Raji (cell line): ENCODE measurements around the gene FKBP8.

ENCODE experiments used
- POLR2A ChIP-seq: IDR thresholded peaks from 2 replicates; pipeline ENCODE4 v1.6.1; 2011; ENCODE audit warnings: low read depth, low read length, control low read depth; ENCODE audit not compliant: insufficient read depth

The FKBP8 gene

GRCh38 chr19:18514800-18515682 lies 28.3 kb downstream of the FKBP8 start:
- no peak for TF ChIP-seq POLR2A

- no peak for TF ChIP-seq POLR2A
These were observed 29.5 kb downstream of the FKBP8 start for GRCh38 chr19:18513868-18514267.

GRCh38 chr19:18510216-18510615 lies 33.2 kb downstream of the FKBP8 start:
- no peak for TF ChIP-seq POLR2A

GRCh38 chr19:18508585-18508984 lies 34.8 kb downstream of the FKBP8 start:
- no peak for TF ChIP-seq POLR2A

DNA sequence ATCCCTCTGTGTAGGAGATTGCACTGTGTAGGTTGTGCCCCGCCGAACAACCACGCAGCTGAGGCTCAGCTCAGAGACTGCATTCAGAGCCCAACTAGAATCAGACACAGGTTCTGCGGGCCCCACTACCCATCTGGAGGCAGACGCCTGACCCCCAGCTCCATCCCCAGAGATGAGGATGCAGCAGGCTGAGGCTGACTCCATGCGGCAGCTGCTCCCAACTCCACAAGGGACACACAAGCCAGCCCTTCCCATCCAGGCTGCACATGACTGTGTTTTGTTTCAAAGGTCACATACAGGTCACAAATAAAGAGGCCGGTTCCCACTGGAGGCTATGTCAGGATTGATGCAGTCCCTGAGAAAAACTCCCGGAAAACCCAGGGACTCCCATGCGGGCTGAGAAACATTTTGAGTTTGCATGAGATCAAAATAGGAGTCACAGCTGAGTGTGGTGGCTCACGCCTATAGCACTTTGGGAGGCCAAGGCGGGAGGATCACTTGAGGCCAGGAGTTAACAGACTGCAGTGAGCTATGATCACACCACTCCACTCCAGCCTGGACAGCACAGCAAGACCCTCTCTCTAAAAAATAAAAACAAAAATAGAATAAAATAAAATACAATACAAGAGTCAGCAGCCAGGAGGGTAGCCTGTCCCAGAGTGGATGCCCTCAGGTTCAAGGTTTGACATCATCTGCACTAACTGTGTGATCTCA lies 35.5 kb downstream of the FKBP8 start:
- TF ChIP-seq POLR2A = no peak

DNA sequence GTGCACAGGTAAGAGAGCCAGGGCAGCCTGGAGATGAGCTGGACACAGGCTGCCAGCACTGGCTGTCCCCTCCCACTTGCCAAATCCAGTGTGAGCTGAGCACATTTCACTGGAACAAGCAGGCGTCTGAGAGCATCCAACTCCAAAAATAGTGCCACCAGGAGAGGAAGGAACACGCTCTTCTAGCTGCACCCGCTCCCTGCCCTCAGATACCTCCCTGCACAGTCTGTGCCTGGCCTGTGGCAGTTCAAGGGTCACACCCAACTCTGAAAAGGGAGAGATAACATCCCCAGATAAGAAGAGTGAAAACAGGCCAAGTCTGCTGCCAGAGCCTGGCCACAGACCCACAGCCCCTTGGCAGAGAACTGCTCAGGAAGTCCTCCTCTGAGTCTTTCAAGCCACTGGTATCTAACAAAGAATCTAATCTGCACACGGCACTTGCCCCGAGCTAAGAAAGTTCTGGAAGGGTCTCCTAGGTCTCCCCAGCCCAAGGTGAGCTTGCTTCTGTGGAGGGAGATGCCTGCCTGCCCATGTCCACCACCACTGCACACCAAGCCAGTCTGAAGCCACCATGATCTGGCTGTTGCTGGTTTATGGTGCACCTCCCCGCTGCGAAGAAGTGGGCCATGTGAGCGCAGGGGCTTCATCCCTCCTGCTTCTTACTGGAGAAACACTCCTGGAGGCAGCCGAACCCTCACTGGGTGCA lies 36.2 kb downstream of the FKBP8 start:
- no peak for TF ChIP-seq POLR2A

- no peak for TF ChIP-seq POLR2A
These were observed 37.1 kb downstream of the FKBP8 start for GRCh38 chr19:18506101-18506930.

- TF ChIP-seq POLR2A = no peak
These were observed 38.3 kb downstream of the FKBP8 start for GRCh38 chr19:18504886-18505610.

DNA sequence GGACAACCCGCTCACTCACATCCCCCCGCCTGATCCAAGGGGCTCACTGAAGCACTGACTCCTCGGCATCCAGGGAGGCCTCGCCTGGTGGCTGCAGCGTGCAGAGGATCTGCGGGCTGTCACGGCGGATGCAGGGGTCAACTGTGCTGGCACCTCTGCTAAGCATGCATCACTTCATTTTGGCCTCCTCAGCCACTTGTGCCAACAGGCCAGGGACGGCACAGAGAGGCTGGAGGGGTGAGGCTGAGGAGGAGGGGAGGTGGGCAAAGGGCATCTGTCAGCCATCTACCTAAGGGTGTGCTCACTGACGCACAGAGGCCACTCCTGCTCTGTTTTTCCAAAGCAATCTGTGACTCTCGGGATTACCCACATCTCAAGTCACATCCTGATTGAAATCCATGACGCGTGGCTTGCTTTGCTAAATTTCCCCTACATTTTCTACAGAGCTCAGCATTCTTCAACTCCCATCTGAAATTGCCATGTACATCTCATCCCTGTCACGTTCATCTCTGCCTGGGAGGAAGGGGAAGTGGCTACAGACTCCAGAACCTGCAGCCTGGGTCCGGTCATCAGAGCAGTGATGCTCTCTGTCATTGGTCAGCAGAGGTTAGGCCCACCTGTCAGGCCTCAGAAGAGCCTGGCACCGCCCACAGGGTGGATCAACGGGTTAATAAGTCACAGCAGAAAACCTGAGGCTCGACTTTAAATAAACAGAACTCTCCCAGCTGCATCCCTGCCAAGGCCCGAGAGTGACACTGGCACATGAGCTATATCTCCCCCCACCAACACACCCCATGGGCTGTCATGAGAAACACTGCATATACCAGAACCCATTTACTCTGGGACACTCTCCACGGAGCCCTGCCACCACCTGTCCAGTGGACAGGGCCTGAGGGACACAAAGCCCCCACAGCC lies 39.1 kb downstream of the FKBP8 start:
- no peak for TF ChIP-seq POLR2A

- TF ChIP-seq POLR2A = no peak
These were observed 39.9 kb downstream of the FKBP8 start for GRCh38 chr19:18503337-18503970.

DNA sequence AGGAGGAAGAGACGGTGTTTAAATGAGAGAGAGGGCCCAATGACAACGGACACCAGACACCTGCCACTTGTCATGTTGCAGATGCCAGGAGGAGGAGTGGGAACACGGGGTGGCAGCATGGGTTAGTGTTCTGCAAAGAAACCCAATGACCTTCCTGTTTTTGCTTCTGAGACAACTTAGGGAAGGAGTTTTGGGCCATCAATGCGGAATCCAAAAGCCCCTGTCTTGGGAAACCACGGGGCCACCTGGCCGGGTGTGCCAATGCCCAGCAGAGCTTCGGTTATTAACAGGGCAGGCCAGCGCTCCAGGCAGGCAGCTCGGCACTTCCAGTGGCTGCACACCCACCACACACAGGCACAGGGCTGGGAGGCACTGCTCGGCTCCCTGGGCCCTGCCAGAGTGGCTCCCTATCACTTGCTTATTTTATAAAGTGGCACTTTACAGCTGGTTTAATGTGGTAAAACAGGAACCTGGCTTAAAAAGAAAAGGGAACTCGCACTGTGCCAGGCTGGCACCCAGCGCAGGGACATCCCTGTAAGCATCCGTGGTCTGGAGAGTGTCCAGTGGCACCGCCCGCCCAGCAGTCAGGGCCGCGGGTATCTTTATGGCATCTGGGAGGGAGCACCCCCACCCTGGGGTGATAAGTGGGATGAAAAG lies 40.6 kb downstream of the FKBP8 start:
- no peak for TF ChIP-seq POLR2A

DNA sequence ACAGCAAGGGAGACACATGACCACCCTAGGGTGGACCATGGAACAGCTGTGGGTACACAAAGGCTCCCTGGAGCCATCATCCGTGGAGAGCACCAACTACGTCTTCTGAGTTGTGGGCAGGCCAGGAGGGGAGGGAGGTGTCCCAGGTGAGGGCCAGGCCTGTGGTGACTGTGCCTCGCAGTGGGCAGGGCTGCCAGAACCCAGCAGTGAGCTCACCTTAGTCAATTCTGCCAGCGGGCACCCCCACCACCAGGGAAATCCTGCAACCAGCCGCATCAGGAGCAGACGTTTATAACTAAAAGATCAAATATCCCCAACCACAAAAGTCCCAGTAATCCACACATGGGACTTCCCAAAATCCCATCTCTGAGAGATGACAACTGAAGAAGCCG lies 41.1 kb downstream of the FKBP8 start:
- no peak for TF ChIP-seq POLR2A
